ENCODE measurements around the gene IL26.

DNA sequence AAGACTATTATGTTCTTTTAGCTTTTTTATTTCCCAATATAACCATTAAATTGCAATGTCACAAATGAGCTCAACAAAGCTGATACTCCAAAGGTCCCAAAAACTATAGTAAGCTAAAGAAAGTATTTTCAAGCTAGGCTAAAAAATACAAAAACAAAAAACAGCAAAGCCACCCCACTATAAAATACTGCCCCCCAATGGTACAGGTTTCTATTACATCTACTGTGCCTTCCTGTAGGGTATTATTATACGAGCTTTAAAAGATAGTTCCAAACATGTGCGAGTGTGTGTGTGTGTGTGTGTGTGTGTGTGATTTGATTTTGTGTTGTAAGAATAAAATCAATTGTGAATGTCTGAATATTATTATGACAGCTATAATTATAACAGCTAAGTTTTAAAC lies 67.2 kb downstream of the IL26 start:
- TF ChIP-seq CTCF (IDR thresholded peaks at IDR 0.05) (peak in 1 of 2 donors; percentile 7), POLR2A (IDR thresholded peaks at IDR 0.05) (no peak), EP300 (IDR thresholded peaks at IDR 0.05) (no peak)

All from suprapubic skin (tissue), 3 donors.